Panc1 (cell line): Measurements from ENCODE around the gene AJUBA. TPM values are rescaled to one million over a fixed set of nuclear protein-coding genes. Genes with fewer than 3 reads are reported as not detected.

Experiments
- ATAC-seq: fragments of 200-7000 bp; cut with Tn5 transposase; 2 replicates; pipeline ENCODE4 v1.9.1; 2020; ENCODE audit warnings: mild to moderate bottlenecking, moderate library complexity
- BruUV-seq: library from RNA; stranded (reverse); fragments of 400-500 nt; replicated peaks from 2 replicates; lab custom pipeline; 2021; lab: Mats Ljungman, UMichigan
- CTCF ChIA-PET: fragments of 300-600 bp; sonication (Branson Sonifier 250); formaldehyde crosslinking; loops from one replicate; lab custom pipeline; 2022; ENCODE audit warnings: antibody characterized with exemption; lab: Charles Lee
- POLR2A ChIA-PET: fragments of 300-600 bp; sonication (Branson Sonifier 250); formaldehyde crosslinking; loops from one replicate; lab custom pipeline; 2022; ENCODE audit warnings: antibody characterized with exemption; lab: Charles Lee
- DNase-seq: peaks from one replicate; pipeline ENCODE4 v3.0.0-alpha.2; 2010; ENCODE audit warnings: low read depth, low spot score
- H3K27ac ChIP-seq: 2 replicates; pipeline ENCODE4 v1.5.1; 2011; ENCODE audit warnings: mild to moderate bottlenecking, low read length, inconsistent platforms
- H3K27me3 ChIP-seq: fragments of 200-500 bp; sonication (Bioruptor generic); 2 replicates; pipeline ENCODE4 v1.6.0; 2014; ENCODE audit warnings: low read length, inconsistent platforms; ENCODE audit not compliant: control insufficient read depth, insufficient read depth
- H3K36me3 ChIP-seq: fragments of 200-500 bp; sonication (Bioruptor generic); 2 replicates; pipeline ENCODE4 v1.5.1; 2014; ENCODE audit warnings: inconsistent platforms, mild to moderate bottlenecking, low read length, moderate library complexity; ENCODE audit not compliant: control insufficient read depth, insufficient read depth
- H3K4me1 ChIP-seq: 2 replicates; pipeline ENCODE4 v1.5.1; 2011; ENCODE audit warnings: inconsistent platforms, mild to moderate bottlenecking, low read length, moderate library complexity; ENCODE audit not compliant: control insufficient read depth, insufficient read depth
- H3K4me3 ChIP-seq, 2 experiments: 2 replicates each; pipeline ENCODE4 v1.5.1; 2011 to 2012; ENCODE audit warnings: low read depth in 2 of 2, low read length in 2 of 2, mild to moderate bottlenecking in 2 of 2, inconsistent platforms in 1 of 2, moderate library complexity in 1 of 2
- H3K9me3 ChIP-seq: fragments of 200-500 bp; sonication (Bioruptor generic); 2 replicates; pipeline ENCODE4 v1.5.1; 2014; ENCODE audit warnings: low read depth, mild to moderate bottlenecking, inconsistent platforms, low read length, moderate library complexity; ENCODE audit not compliant: control insufficient read depth, insufficient read depth
- CTCF ChIP-seq: fragments of 450-650 bp; IDR thresholded peaks from 2 replicates; pipeline ENCODE4 v1.5.1; 2017; ENCODE audit warnings: mild to moderate bottlenecking
- POLR2AphosphoS5 ChIP-seq: IDR thresholded peaks from 2 replicates; pipeline ENCODE4 v1.6.1; 2012; ENCODE audit warnings: mild to moderate bottlenecking, low read depth, low read length, moderate library complexity
- REST ChIP-seq, 2 experiments: IDR thresholded peaks; 2 replicates each; pipeline ENCODE4 v1.6.1; 2011 to 2012; ENCODE audit warnings: low read depth in 2 of 2, control low read depth in 1 of 2, low read length in 1 of 2, mild to moderate bottlenecking in 1 of 2, moderate library complexity in 1 of 2; ENCODE audit not compliant: insufficient read depth in 1 of 2
- SIN3A ChIP-seq: IDR thresholded peaks from 2 replicates; pipeline ENCODE4 v1.6.1; 2012; ENCODE audit warnings: low read depth, mild to moderate bottlenecking, low read length, moderate library complexity, borderline replicate concordance; ENCODE audit not compliant: insufficient read depth
- TCF7L2 ChIP-seq: IDR thresholded peaks from 2 replicates; pipeline ENCODE4 v1.6.1; 2011; ENCODE audit warnings: mild to moderate bottlenecking, low read depth, low read length, inconsistent platforms
- in situ Hi-C: cut with HindIII; loops from 2 replicates; pipeline ENCODE4 v1.10.0; 2016; ENCODE audit warnings: low sequenced_read_pairs, low pct_unique_long_range_greater_than_20kb
- intact Hi-C: fragments of 100-400 bp; cut with micrococcal nuclease; formaldehyde crosslinking; loops from one replicate; pipeline ENCODE4 v1.10.0; 2022; ENCODE audit not compliant: unreplicated experiment
- total RNA-seq: library from RNA; stranded (reverse); gene quantifications from one replicate; pipeline ENCODE4 v1.2.1, GENCODE V29; 2021; ENCODE audit not compliant: unreplicated experiment

The AJUBA gene
- total RNA-seq, 1 experiment from 2014 or later: 50.2 TPM

- ATAC-seq: no peak
- Histone ChIP-seq H3K36me3 (no peaks in the 10 kb centered on the region), H3K9me3 (no peaks in the 10 kb centered on the region), H3K27ac (no peak overlapping the region), H3K27me3 (no peaks in the 10 kb centered on the region), H3K4me3 (no peak overlapping the region), H3K4me1 (peaks cover 5% of the 10 kb centered on the region; the same call in 1 of the 2 replicates)
- in situ Hi-C loops (no loop called here), intact Hi-C loops (no loop called here)
- ChIA-PET CTCF (interaction anchor here (0.6 kb wide), 1 partner anchor 50 kb away, joined by 3 read pairs; no protein-coding TSS in a partner anchor), POLR2A (no interaction called here)
- no peak for DNase-seq
- TF ChIP-seq CTCF: no peak
- no TSS peak for BruUV-seq
Measured at GRCh38 chr14:22997676-22998323, 15.4 kb upstream of the AJUBA start.

- Histone ChIP-seq H3K36me3 (no peaks in the 10 kb centered on the region), H3K4me1 (peaks cover 5% of the 10 kb centered on the region; the same call in 1 of the 2 replicates), H3K27me3 (no peaks in the 10 kb centered on the region), H3K9me3 (no peaks in the 10 kb centered on the region), H3K4me3 (no peak overlapping the region), H3K27ac (no peak overlapping the region)
- BruUV-seq: no TSS peak
- ChIA-PET POLR2A (no interaction called here), CTCF (interaction anchor here (0.7 kb wide), 1 partner anchor 10 kb away, joined by 4 read pairs; no protein-coding TSS in a partner anchor)
- intact Hi-C loops (no loop called here), in situ Hi-C loops (no loop called here)
- ATAC-seq (no peak), DNase-seq (no peak)
- TF ChIP-seq SIN3A (no peak), TCF7L2 (no peak), POLR2AphosphoS5 (no peak), CTCF (no peak), REST (IDR thresholded peaks at IDR 0.05; ENCODE audit: insufficient read depth in 1 of 2, low read depth in 2 of 2, low read length in 1 of 2) (no peak)
Measured at GRCh38 chr14:22996768-22997654, 14.7 kb upstream of the AJUBA start.
